ENCODE measurements around the gene POLA2.

POLA2 gene, protein sequence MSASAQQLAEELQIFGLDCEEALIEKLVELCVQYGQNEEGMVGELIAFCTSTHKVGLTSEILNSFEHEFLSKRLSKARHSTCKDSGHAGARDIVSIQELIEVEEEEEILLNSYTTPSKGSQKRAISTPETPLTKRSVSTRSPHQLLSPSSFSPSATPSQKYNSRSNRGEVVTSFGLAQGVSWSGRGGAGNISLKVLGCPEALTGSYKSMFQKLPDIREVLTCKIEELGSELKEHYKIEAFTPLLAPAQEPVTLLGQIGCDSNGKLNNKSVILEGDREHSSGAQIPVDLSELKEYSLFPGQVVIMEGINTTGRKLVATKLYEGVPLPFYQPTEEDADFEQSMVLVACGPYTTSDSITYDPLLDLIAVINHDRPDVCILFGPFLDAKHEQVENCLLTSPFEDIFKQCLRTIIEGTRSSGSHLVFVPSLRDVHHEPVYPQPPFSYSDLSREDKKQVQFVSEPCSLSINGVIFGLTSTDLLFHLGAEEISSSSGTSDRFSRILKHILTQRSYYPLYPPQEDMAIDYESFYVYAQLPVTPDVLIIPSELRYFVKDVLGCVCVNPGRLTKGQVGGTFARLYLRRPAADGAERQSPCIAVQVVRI

DNA sequence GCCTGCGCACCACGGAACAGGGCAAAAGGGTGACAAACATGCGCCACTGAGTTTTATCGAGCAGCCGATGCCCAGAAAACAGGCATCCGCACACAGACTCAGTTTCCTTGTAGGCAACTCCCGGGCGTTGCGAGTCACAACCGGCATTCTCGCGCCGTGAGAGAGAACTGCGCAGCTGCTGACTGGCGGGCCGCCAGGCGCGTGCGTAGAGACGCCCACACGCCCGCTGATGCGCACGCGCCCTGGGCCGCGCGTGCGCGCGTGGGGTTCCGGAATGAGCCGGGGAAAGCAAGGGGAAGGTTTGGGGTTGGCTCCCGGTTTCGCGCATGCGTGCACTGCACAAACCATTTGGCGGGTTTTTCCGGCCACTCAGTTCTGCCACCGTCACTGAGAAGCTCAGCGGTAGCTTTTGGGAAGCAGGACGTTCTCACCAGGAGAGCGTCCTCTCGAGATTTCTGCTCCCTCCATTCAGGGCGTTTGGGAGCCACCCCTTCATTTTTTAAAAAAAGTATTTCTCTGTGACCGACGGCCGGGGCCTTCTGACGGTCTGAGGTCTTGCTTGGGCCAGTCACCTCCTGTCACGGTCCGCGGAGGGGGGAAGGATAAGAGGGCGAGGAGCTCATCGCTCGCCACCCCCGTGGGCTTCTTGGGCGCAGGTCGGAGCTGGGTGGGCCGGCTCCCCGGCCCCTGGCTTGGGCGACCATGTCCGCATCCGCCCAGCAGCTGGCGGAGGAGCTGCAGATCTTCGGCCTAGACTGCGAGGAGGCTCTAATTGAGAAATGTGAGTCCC lies at the start of gene POLA2:
TSS of gene POLA2 (plus strand) at position 372 of the 790 bp plus-strand sequence. CDS start at position 703, 331 bp downstream.
- no peak for TF ChIP-seq CTCF (IDR thresholded peaks at IDR 0.05; ENCODE audit: extremely low read depth, insufficient read depth, missing control alignments)
- in situ Hi-C loops (cut with MboI; ENCODE audit: low pct_unique_long_range_greater_than_20kb, low sequenced_read_pairs, unreplicated experiment) = no loop called here
- DNase-seq (ENCODE audit: low spot score) = peak; percentile 99

DNA sequence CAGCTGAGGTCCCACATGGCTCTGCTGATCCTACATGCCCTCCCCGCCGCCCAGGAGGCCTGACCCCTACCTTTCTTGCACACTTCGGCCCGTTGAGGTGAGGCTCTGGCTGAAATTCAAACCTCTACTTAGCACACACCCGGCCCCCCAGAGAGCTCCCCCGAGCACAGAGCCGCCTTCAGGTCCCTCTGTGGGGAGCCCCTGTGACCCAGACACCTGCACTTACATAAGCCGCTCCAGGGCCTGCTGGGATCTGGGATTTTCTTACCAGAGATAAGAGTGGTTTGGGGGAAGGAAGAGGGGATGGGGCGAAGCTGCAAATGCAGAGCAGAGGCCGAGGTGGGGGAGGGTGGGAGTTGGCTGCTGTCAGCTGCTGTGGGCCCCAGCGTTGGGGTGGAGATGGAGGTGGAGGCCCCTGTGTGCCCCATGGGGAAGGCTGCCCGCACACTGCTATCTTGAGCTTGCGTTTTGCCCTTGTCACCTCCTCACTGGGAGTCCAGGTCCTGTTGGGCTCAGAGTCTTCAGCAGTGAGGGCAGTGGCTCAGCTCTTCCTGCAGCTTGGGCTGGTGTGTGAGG lies 49.4 kb upstream of the POLA2 start:
- no peak for TF ChIP-seq CTCF (IDR thresholded peaks at IDR 0.05; ENCODE audit: extremely low read depth, insufficient read depth, missing control alignments)
- peak; percentile 18 for DNase-seq (ENCODE audit: low spot score)
- in situ Hi-C loops (cut with MboI; ENCODE audit: low pct_unique_long_range_greater_than_20kb, low sequenced_read_pairs, unreplicated experiment) = no loop called here

- TF ChIP-seq CTCF (IDR thresholded peaks at IDR 0.05; ENCODE audit: extremely low read depth, insufficient read depth, missing control alignments) = no peak
- in situ Hi-C loops (cut with MboI; ENCODE audit: low pct_unique_long_range_greater_than_20kb, low sequenced_read_pairs, unreplicated experiment) = no loop called here
- peak; percentile 28 for DNase-seq (ENCODE audit: low spot score)
These were observed 48.2 kb upstream of the POLA2 start for GRCh38 chr11:65213322-65214211.

GRCh38 chr11:65214212-65214845 lies 47.4 kb upstream of the POLA2 start:
- DNase-seq (ENCODE audit: low spot score) = peak; percentile 19
- in situ Hi-C loops (cut with MboI; ENCODE audit: low pct_unique_long_range_greater_than_20kb, low sequenced_read_pairs, unreplicated experiment) = no loop called here

More at GRCh38 chr11:65214212-65214845, 47.4 kb upstream of the POLA2 start:
- no peak for TF ChIP-seq CTCF (IDR thresholded peaks at IDR 0.05; ENCODE audit: extremely low read depth, insufficient read depth, missing control alignments)
